ENCODE results near the gene SAMD15.
"Not testable (repeated sequence)": the region's sequence is repeated elsewhere in the genome, so short reads cannot be mapped to it uniquely, and the experiment has no call there.

SAMD15 gene

GRCh38 chr14:77375973-77376770 lies 1.0 kb upstream of the SAMD15 start:
- no peak for DNase-seq (ENCODE audit: low read depth)

GRCh38 chr14:77377502-77377844 lies 294 bp downstream of the SAMD15 start:
- DNase-seq (ENCODE audit: low read depth): no peak

- no peak for DNase-seq (ENCODE audit: low read depth)
Observed at GRCh38 chr14:77378701-77379100, 1.5 kb downstream of the SAMD15 start.

DNA sequence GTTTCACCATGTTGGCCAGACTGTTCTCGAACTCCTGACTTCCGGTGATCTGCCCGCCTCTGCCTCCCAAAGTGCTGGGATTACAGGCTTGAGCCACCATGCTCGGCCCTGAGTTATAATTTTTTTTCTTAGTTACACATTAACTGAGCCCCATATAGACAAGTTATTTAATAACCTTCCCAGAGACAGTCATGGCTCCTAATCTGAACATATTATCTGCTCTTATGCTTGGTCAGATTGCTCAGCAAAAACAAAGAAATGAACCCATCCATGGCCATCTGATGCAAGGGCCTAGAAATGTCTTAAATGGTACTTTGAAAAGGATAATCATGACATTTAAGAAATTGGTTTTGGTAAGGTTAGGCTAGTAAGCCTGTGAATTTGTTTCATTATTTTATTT lies 13.0 kb downstream of the SAMD15 start:
- no peak for DNase-seq (ENCODE audit: low read depth)

DNA sequence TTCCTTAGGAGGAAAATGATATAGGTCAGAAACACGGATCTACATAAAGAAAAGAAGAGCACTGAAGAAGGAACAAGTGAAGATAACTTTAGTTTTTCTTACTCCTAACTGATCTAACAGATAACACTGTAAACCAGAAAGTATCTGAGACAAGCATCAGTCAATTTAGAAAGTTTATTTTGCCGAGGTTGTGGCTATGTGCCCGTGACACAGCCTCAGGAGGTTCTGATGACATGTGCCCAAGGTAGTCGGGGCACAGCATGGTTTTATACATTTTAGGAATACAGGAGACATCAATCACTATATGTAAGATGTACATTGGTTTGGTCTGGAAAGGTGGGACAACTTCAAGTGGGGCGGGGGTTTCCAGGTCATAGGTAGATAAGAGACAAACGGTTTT lies 23.0 kb downstream of the SAMD15 start:
- no peak for DNase-seq (ENCODE audit: low read depth)

DNA sequence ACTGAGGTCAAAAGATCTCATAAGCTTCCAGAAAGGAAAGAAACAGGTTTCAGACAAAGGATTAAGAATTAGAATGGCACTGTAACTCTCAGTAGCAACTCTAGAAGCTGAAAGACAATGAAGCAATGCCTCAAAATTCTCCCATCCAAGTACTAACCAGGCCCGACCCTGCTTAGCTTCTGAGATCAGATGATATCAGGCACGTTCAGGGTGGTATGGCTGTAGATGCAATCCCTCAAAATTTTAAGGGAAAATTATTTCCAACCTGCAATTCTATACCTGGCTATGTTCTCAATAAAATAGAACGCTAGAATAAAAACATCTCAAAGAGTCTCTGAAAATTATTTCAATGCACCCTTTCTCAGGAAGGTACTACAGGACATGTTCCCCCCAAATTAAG lies 26.6 kb downstream of the SAMD15 start:
- no peak for DNase-seq (ENCODE audit: low read depth)

- DNase-seq (ENCODE audit: low read depth): no peak
Observed at GRCh38 chr14:77406086-77406485, 28.9 kb downstream of the SAMD15 start.

DNA sequence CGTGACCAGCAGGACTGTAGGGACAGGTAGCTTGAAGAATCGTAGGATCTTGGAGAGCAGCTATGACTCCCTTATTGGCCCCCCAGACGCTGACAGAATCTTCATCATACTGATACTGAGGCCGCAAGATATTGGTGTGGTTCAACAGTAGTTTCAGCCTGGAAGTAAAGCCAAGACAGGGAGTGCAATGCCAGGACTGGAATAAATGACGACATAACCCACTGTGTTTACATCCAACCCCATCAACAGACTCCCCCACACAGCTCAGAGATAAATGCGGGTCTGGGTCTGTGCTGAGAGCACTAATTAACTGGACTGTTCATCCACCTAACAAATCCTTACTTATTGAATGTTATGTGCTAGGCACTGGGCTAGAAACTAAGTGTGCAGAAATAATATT lies 29.5 kb downstream of the SAMD15 start:
- DNase-seq (ENCODE audit: low read depth): no peak

DNA sequence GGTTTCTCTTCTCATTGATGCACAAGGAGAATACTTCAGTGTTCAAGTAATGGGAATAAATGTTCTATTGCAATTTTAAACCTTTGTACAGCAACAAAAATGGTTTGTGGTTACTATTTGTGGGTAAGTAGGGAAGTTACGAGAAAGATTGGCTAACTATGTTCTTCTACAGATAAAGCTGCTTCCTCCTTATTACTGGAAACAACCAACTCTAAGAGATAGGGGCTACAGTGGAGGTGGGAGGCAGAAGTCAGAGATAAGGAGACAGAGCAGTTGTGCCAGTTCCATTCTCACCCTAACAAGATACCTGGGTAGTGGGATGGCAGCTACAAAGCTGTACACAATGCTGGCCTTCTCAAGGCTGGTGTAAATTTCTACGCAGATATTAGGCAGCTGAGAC lies 30.0 kb downstream of the SAMD15 start:
- no peak for DNase-seq (ENCODE audit: low read depth)

DNA sequence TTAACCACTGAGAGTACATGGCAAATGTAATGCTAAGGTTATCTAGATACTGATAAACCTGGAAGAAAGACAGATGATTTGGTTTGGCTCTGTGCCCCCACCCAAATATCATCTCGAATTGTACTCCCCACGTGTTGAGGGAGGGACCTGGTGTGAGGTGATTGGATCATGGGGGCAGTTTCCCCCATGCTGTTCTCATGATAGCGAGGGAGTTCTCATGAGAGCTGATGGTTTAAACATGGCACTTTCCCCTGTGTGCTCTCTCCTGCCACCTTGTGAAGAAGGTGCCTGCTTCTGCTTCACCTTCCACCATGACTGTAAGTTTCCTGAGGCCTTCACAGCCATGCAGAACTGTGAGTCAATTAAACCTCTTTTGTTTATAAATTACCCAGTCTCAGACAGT lies 32.0 kb downstream of the SAMD15 start:
- no peak for DNase-seq (ENCODE audit: low read depth)

- DNase-seq (ENCODE audit: low read depth): not testable (repeated sequence)
Observed at GRCh38 chr14:77415403-77416030, 38.3 kb downstream of the SAMD15 start.

DNA sequence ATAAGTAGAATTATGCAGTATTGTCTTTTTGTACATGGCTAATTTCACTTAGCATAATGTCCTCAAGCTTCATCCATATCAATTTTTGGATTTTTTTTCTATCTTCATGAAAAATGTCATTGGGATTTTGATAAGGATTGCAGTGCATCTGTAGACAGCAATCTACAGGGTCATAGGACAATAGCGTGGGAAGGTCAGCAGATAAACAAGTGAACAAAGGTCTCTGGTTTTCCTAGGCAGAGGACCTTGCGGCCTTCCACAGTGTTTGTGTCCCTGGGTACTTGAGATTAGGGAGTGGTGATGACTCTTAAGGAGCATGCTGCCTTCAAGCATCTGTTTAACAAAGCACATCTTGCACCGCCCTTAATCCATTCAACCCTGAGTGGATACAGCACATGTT lies 38.9 kb downstream of the SAMD15 start:
- DNase-seq (ENCODE audit: low read depth): not testable (repeated sequence)

GRCh38 chr14:77416836-77417235 lies 39.7 kb downstream of the SAMD15 start:
- no peak for DNase-seq (ENCODE audit: low read depth)

- DNase-seq (ENCODE audit: low read depth): no peak
Observed at GRCh38 chr14:77421201-77421600, 44.0 kb downstream of the SAMD15 start.

- DNase-seq (ENCODE audit: low read depth): no peak
Observed at GRCh38 chr14:77423423-77423822, 46.2 kb downstream of the SAMD15 start, which contains the start of gene NOXRED1. NOXRED1 (minus strand) TSS chr14:77423523; CDS start chr14:77422889, 634 bp downstream.

GRCh38 chr14:77424862-77425261 lies 47.7 kb downstream of the SAMD15 start:
- no peak for DNase-seq (ENCODE audit: low read depth)

DNA sequence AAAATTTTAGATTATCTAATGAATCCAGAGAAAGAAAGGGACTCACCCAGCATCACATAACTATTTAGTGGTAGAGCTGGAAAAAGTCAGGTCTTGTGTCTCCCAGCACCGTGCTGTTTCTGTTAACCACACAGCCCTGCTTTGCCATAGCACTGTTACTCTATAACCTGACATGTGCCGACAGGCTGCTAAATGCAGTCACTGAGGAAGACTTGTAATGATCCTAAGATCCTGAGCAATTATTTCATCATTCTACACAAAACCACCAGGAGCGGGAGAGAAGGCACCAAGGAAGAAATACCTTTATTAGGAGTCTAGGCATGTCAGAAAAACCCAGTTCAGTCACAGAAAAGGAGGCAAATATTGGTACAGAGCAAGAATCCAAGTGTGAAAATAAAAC lies 49.2 kb downstream of the SAMD15 start:
- no peak for DNase-seq (ENCODE audit: low read depth)

- no peak for DNase-seq (ENCODE audit: low read depth)
Observed at GRCh38 chr14:77436042-77436441, 58.9 kb downstream of the SAMD15 start.

GRCh38 chr14:77438596-77438995 lies 61.4 kb downstream of the SAMD15 start:
- no peak for DNase-seq (ENCODE audit: low read depth)

- no peak for DNase-seq (ENCODE audit: low read depth)
Observed at GRCh38 chr14:77439861-77440260, 62.7 kb downstream of the SAMD15 start.

Data from stimulated activated CD8-positive, alpha-beta memory T cell treated with anti-CD3 and anti-CD28 coated beads, Interleukin-12 subunit alpha, Interleukin-12 subunit beta, amount 100 ng/mL, for 4 hours (primary cell).